KMS-11 (cell line): ENCODE data around the gene NIM1K.
A peak's percentile ranks its signal among the peaks of the same experiment; 100 is the strongest.

Source experiments
- H2AFZ ChIP-seq: fragments of 200-600 bp; sonication (generic); 2 replicates; pipeline ENCODE4 v1.6.1; 2016; ENCODE audit warnings: antibody characterized with exemption, mixed run types, low read depth
- H3K27ac ChIP-seq: fragments of 200-600 bp; sonication (generic); 2 replicates; pipeline ENCODE4 v1.6.1; 2016; ENCODE audit warnings: mild to moderate bottlenecking, mixed run types
- H3K27me3 ChIP-seq: fragments of 200-600 bp; sonication (generic); 2 replicates; pipeline ENCODE4 v1.6.1; 2017; ENCODE audit warnings: mild to moderate bottlenecking, low read depth, mixed run types, moderate library complexity; ENCODE audit not compliant: insufficient read depth
- H3K36me3 ChIP-seq: fragments of 200-600 bp; sonication (generic); 2 replicates; pipeline ENCODE4 v1.6.1; 2017; ENCODE audit warnings: mild to moderate bottlenecking, mixed run types; ENCODE audit not compliant: insufficient read depth
- H3K4me1 ChIP-seq: fragments of 200-600 bp; sonication (generic); 2 replicates; pipeline ENCODE4 v1.6.1; 2016; ENCODE audit warnings: mild to moderate bottlenecking, low read depth, mixed run types; ENCODE audit not compliant: poor library complexity, severe bottlenecking
- H3K4me2 ChIP-seq: fragments of 200-600 bp; sonication (generic); 2 replicates; pipeline ENCODE4 v1.7.0; 2016; ENCODE audit warnings: mild to moderate bottlenecking, mixed run types
- H3K4me3 ChIP-seq: fragments of 200-600 bp; sonication (generic); IDR thresholded peaks from 2 replicates; pipeline ENCODE4 v1.6.1; 2017; ENCODE audit warnings: low read depth, low read length, mixed read lengths; ENCODE audit not compliant: insufficient read depth
- H3K79me2 ChIP-seq: fragments of 200-600 bp; sonication (generic); 2 replicates; pipeline ENCODE4 v1.6.1; 2016; ENCODE audit warnings: low read depth, mixed run types; ENCODE audit not compliant: insufficient read depth
- H3K9ac ChIP-seq: fragments of 200-600 bp; sonication (generic); 2 replicates; pipeline ENCODE4 v1.6.1; 2016; ENCODE audit warnings: mild to moderate bottlenecking, mixed run types
- H4K20me1 ChIP-seq: fragments of 200-600 bp; sonication (generic); 2 replicates; pipeline ENCODE4 v1.6.1; 2016; ENCODE audit warnings: mild to moderate bottlenecking, mixed run types; ENCODE audit not compliant: insufficient read depth
- TF ChIP-seq, protein P1 (sequence below): fragments of 200-600 bp; sonication (generic); conservative IDR thresholded peaks from 2 replicates; pipeline ENCODE4 v1.6.1; 2017; ENCODE audit warnings: low read depth, mild to moderate bottlenecking, antibody characterized with exemption, low read length, moderate library complexity, mixed read lengths

NIM1K gene

DNA sequence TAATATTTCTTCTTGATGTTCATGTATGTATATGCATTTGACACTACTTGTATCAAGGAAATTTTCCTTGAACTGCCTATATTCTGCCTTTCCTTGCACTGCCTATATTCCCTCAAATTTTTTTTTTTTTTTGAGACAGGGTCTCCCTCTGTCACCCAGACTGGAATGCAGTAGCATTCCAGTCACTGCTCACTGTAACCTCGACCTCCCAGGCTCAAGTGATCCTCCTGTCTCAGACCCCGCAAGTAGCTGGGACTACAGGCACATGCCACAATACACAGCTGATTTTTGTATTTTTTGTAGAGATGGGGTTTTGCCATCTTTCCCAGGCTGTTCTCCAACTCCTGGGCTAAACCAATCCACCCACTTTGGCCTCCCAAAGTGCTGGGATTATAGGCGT lies 117.1 kb downstream of the NIM1K start:
- Histone ChIP-seq H3K36me3 (no peaks in the 10 kb centered on the region), H3K27me3 (no peaks in the 10 kb centered on the region), H3K9ac (no peak overlapping the region), H3K4me1 (peaks cover 47% of the 10 kb centered on the region), H3K4me2 (no peak overlapping the region), H3K27ac (no peak overlapping the region), H2AFZ (no peak overlapping the region), H3K79me2 (peaks cover 63% of the 10 kb centered on the region), H4K20me1 (no peaks in the 10 kb centered on the region; the same call in 1 of the 2 replicates), H3K4me3 (no peak overlapping the region)
- TF ChIP-seq, protein P1, sequence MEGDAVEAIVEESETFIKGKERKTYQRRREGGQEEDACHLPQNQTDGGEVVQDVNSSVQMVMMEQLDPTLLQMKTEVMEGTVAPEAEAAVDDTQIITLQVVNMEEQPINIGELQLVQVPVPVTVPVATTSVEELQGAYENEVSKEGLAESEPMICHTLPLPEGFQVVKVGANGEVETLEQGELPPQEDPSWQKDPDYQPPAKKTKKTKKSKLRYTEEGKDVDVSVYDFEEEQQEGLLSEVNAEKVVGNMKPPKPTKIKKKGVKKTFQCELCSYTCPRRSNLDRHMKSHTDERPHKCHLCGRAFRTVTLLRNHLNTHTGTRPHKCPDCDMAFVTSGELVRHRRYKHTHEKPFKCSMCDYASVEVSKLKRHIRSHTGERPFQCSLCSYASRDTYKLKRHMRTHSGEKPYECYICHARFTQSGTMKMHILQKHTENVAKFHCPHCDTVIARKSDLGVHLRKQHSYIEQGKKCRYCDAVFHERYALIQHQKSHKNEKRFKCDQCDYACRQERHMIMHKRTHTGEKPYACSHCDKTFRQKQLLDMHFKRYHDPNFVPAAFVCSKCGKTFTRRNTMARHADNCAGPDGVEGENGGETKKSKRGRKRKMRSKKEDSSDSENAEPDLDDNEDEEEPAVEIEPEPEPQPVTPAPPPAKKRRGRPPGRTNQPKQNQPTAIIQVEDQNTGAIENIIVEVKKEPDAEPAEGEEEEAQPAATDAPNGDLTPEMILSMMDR, result no peak

DNA sequence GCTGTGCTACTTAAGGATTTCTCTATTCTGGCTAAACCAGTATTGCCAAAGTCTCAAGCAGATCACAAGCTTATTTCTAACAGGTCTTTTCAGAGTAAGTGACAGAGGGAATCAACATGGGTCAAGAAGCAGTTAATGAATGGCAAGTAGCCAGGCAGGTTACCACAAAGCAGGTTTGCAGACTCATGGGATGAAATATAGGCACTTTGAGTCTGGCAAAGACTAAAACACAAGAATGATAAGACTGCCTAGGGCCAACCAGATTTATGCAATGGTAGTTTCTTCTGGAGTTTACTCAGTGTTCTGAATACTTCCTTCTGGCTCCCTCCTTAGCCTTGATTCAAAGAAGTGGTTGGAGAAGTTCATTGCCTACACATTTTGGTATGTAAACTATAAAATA lies 117.6 kb downstream of the NIM1K start:
- Histone ChIP-seq H3K27ac (no peak overlapping the region), H2AFZ (no peak overlapping the region), H4K20me1 (no peaks in the 10 kb centered on the region), H3K79me2 (peaks cover 57% of the 10 kb centered on the region), H3K9ac (no peak overlapping the region), H3K4me2 (0 out of 2 replicates have a peak overlapping the region, but pooled peaks have one; percentile 8), H3K4me3 (no peak overlapping the region), H3K36me3 (no peaks in the 10 kb centered on the region), H3K4me1 (peaks cover 42% of the 10 kb centered on the region), H3K27me3 (no peaks in the 10 kb centered on the region)
- TF ChIP-seq, protein P1, result no peak

DNA sequence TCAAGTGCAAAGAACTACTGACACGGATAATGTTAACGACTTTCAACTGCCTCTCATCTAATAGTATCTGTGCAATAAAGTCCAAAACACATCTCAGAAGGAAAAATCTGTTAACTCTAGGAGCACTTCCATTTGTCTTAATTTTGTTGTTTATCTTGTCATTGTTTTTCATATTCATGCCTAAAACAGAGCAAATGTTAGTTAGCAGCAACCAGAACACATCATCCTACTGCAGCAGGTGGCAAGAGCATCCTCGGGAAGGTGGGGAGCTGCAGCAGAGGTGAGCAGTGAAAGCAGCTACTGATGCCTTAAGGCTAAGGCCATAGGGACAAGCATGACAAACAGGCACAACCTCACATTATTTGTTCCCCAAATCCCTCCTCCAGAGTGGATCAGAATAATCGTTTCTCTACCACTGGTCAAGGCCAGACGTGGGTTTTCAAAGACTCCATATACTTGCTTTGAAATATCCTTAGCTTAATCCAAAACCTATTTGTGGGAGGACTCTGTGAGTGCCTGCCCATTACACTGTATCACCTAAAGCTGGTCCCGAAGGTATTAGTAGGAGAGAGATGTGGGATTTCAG lies 120.1 kb downstream of the NIM1K start:
- TF ChIP-seq, protein P1, result no peak
- H3K27ac ChIP-seq, result peak overlapping the region; percentile 83; the same call in 1 of the 2 replicates
- H3K4me1 ChIP-seq, result peaks cover 28% of the 10 kb centered on the region
- H4K20me1 ChIP-seq, result no peaks in the 10 kb centered on the region
- peak overlapping the region; percentile 88; the same call in 1 of the 2 replicates for H3K9ac ChIP-seq
- H3K27me3 ChIP-seq, result no peaks in the 10 kb centered on the region
- no peaks in the 10 kb centered on the region for H3K36me3 ChIP-seq
- peaks cover 51% of the 10 kb centered on the region for H3K79me2 ChIP-seq
- peak overlapping the region; percentile 83 for H3K4me2 ChIP-seq
- H3K4me3 ChIP-seq, result no peak overlapping the region
- no peak overlapping the region for H2AFZ ChIP-seq

DNA sequence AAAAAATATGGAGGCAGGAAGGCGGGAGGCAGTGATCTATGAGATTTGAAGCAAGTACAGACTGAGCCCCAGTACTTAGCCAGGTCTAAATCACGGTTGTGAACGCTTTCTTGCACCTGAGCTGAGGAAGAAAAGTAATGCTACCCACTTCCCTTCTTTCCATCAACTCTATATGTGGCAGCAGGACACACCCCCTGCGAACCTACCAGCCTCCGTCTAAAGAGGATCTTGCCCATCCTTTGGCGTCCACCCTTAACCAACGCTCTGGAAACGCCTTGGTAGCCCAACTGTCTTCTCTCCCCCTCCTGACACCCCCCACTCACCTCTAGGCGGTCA lies 120.6 kb downstream of the NIM1K start:
- no peaks in the 10 kb centered on the region for H3K27me3 ChIP-seq
- peaks cover 28% of the 10 kb centered on the region for H3K4me1 ChIP-seq
- peak overlapping the region; percentile 83 for H3K27ac ChIP-seq
- no peaks in the 10 kb centered on the region for H4K20me1 ChIP-seq
- TF ChIP-seq, protein P1, result no peak
- no peaks in the 10 kb centered on the region for H3K36me3 ChIP-seq
- peak overlapping the region; percentile 88 for H3K9ac ChIP-seq
- H3K79me2 ChIP-seq, result peaks cover 51% of the 10 kb centered on the region
- peak overlapping the region; percentile 83 for H3K4me2 ChIP-seq
- H2AFZ ChIP-seq, result peak overlapping the region; percentile 86
- H3K4me3 ChIP-seq, result no peak overlapping the region
